AG04450 (cell line): ENCODE data around the gene ATF3. TPM values are rescaled to one million over a fixed set of nuclear protein-coding genes. Genes with fewer than 3 reads are reported as not detected.
A peak's percentile ranks its signal among the peaks of the same experiment; 100 is the strongest.

Source experiments
- CTCF ChIA-PET: fragments of 300-600, 350-600 bp; formaldehyde crosslinking; extraction: SDS; loops from one replicate; lab custom pipeline; 2022; ENCODE audit warnings: antibody characterized with exemption, inconsistent platforms; lab: Charles Lee
- POLR2A ChIA-PET: fragments of 350-600 bp; formaldehyde crosslinking; extraction: SDS; loops from one replicate; lab custom pipeline; 2021; ENCODE audit warnings: antibody characterized with exemption, inconsistent platforms; lab: Yijun Ruan, JAX
- DNase-seq: peaks from one replicate; pipeline ENCODE4 v3.0.0-alpha.2; 2011; ENCODE audit warnings: low read depth, low spot score
- H3K27ac ChIP-seq: one replicate; pipeline ENCODE4 v1.5.1; 2012; ENCODE audit warnings: low read depth, low read length, control low read depth
- H3K27me3 ChIP-seq: one replicate; pipeline ENCODE4 v1.6.0; 2012; ENCODE audit warnings: low read length; ENCODE audit not compliant: control insufficient read depth, insufficient read depth
- H3K4me3 ChIP-seq: 2 replicates; pipeline ENCODE4 v1.5.1; 2011; ENCODE audit warnings: mild to moderate bottlenecking, low read depth, low read length, control low read depth
- H3K9me3 ChIP-seq: 2 replicates; pipeline ENCODE4 v1.5.1; 2012; ENCODE audit warnings: low read length; ENCODE audit not compliant: control insufficient read depth, insufficient read depth
- CTCF ChIP-seq: IDR thresholded peaks from 2 replicates; pipeline ENCODE4 v1.5.1; 2011; ENCODE audit warnings: low read depth, low read length, control low read depth, inconsistent platforms
- polyA plus RNA-seq: library from polyadenylated mRNA; depleted of rRNA; stranded (reverse); fragments of >200 nt; gene quantifications from 2 replicates; pipeline ENCODE4 v1.2.3, GENCODE V29; 2011

ATF3 gene
- polyA plus RNA-seq, 1 experiment, result 5.5 TPM

GRCh38 chr1:212610575-212610967, 2.0 kb downstream of the ATF3 start:
- ChIA-PET POLR2A (no interaction called here), CTCF (interaction anchor here (2.8 kb wide), 1 partner anchor 133 kb away, joined by 10 read pairs; no protein-coding TSS in a partner anchor)
- H3K4me3 ChIP-seq, result peak overlapping the region; percentile 22; the same call in 1 of the 2 replicates

GRCh38 chr1:212611000-212611948, 2.7 kb downstream of the ATF3 start:
- Histone ChIP-seq H3K27me3 (peaks cover 19% of the 10 kb centered on the region), H3K27ac (no peak overlapping the region), H3K9me3 (peaks cover 6% of the 10 kb centered on the region; the same call in 1 of the 2 replicates), H3K4me3 (no peak overlapping the region)
- no peak for DNase-seq
- ChIA-PET CTCF (interaction anchor here (1.0 to 2.8 kb wide), 4 partner anchors 54 to 135 kb away, joined by 5 to 10 read pairs (median 6); no protein-coding TSS in a partner anchor), POLR2A (no interaction called here)
- TF ChIP-seq CTCF, result no peak

More at GRCh38 chr1:212610575-212610967, 2.0 kb downstream of the ATF3 start:
- TF ChIP-seq CTCF, result no peak
- peaks cover 6% of the 10 kb centered on the region; the same call in 1 of the 2 replicates for H3K9me3 ChIP-seq
- DNase-seq, result no peak
- H3K27me3 ChIP-seq, result peaks cover 26% of the 10 kb centered on the region
- H3K27ac ChIP-seq, result no peak overlapping the region

- DNase-seq, result no peak
- Histone ChIP-seq H3K27me3 (peaks cover 10% of the 10 kb centered on the region), H3K9me3 (peaks cover under 1% of the 10 kb centered on the region; the same call in 1 of the 2 replicates), H3K4me3 (no peak overlapping the region), H3K27ac (no peak overlapping the region)
- TF ChIP-seq CTCF, result no peak
- CTCF ChIA-PET, result interaction anchor here (0.7 to 2.0 kb wide), 5 partner anchors 18 to 136 kb away, joined by 3 to 8 read pairs (median 6); no protein-coding TSS in a partner anchor
- POLR2A ChIA-PET, result no interaction called here
Measured at GRCh38 chr1:212612041-212612961, 3.7 kb downstream of the ATF3 start.

GRCh38 chr1:212613440-212614335, 5.1 kb downstream of the ATF3 start:
- peaks cover 2% of the 10 kb centered on the region for H3K27me3 ChIP-seq
- CTCF ChIA-PET, result interaction anchor here (0.6 to 2.0 kb wide), 3 partner anchors 16 to 52 kb away, joined by 4 to 8 read pairs (median 5); no protein-coding TSS in a partner anchor
- no peak overlapping the region for H3K4me3 ChIP-seq
- H3K9me3 ChIP-seq, result no peaks in the 10 kb centered on the region; the same call in 1 of the 2 replicates
- no peak for TF ChIP-seq CTCF
- DNase-seq, result no peak
- POLR2A ChIA-PET, result no interaction called here
- H3K27ac ChIP-seq, result no peak overlapping the region
